SJCRH30 (cell line): ENCODE measurements around the gene NPAS3. TPM values are rescaled to one million over a fixed set of nuclear protein-coding genes. Genes with fewer than 3 reads are reported as not detected.

Experiments
- DNase-seq, 2 experiments: peaks; one replicate each; pipeline ENCODE4 v3.0.0-alpha.2; 2015 to 2020
- H3K27ac ChIP-seq: fragments of 250-450 bp; sonication (Bioruptor Pico); 2 replicates; pipeline ENCODE4 v1.5.1; 2020; ENCODE audit warnings: mild to moderate bottlenecking, moderate library complexity
- H3K27me3 ChIP-seq: fragments of 250-450 bp; sonication (Bioruptor Pico); 2 replicates; pipeline ENCODE4 v1.5.1; 2020; ENCODE audit warnings: mild to moderate bottlenecking, moderate library complexity
- H3K36me3 ChIP-seq: fragments of 250-450 bp; sonication (Bioruptor Pico); 2 replicates; pipeline ENCODE4 v1.5.1; 2020; ENCODE audit warnings: mild to moderate bottlenecking, moderate library complexity
- H3K4me1 ChIP-seq: fragments of 250-450 bp; sonication (Bioruptor Pico); 2 replicates; pipeline ENCODE4 v1.5.1; 2020; ENCODE audit warnings: mild to moderate bottlenecking, moderate library complexity
- H3K4me3 ChIP-seq: fragments of 250-450 bp; sonication (Bioruptor Pico); 2 replicates; pipeline ENCODE4 v1.5.1; 2020; ENCODE audit warnings: mild to moderate bottlenecking, moderate library complexity
- H3K9me3 ChIP-seq: fragments of 250-450 bp; sonication (Bioruptor Pico); replicated peaks from 2 replicates; pipeline ENCODE4 v1.5.1; 2020; ENCODE audit warnings: mild to moderate bottlenecking, moderate library complexity
- total RNA-seq: library from RNA; depleted of rRNA; stranded (reverse); fragments of >200 nt; shearing (Covaris generic); gene quantifications from 2 replicates; pipeline ENCODE4 v1.2.3, GENCODE V29; 2014

NPAS3 gene
- total RNA-seq, 1 experiment from 2014 or later: 1.8 TPM

- no peak for DNase-seq
- H3K4me3 ChIP-seq: no peak overlapping the region
- H3K4me1 ChIP-seq: peaks cover 3% of the 10 kb centered on the region
- H3K27me3 ChIP-seq: no peaks in the 10 kb centered on the region
- H3K27ac ChIP-seq: no peak overlapping the region
- no peaks in the 10 kb centered on the region for H3K36me3 ChIP-seq
- H3K9me3 ChIP-seq: no peaks in the 10 kb centered on the region
These were observed 347.4 kb downstream of the NPAS3 start for GRCh38 chr14:33285902-33286700.

- no peak overlapping the region for H3K4me3 ChIP-seq
- no peak overlapping the region for H3K27ac ChIP-seq
- H3K9me3 ChIP-seq: no peaks in the 10 kb centered on the region
- H3K27me3 ChIP-seq: no peaks in the 10 kb centered on the region
- peak; percentile 30 to 38 for DNase-seq
- no peaks in the 10 kb centered on the region for H3K36me3 ChIP-seq
- H3K4me1 ChIP-seq: peaks cover 3% of the 10 kb centered on the region
These were observed 348.5 kb downstream of the NPAS3 start for GRCh38 chr14:33287189-33287588.

GRCh38 chr14:33290641-33291040 is 352.0 kb downstream of the NPAS3 start:
- no peak overlapping the region for H3K27ac ChIP-seq
- DNase-seq: peak in 1 of 2 experiments; percentile 27
- H3K9me3 ChIP-seq: no peaks in the 10 kb centered on the region
- H3K4me1 ChIP-seq: peaks cover 3% of the 10 kb centered on the region
- H3K36me3 ChIP-seq: no peaks in the 10 kb centered on the region
- H3K27me3 ChIP-seq: no peaks in the 10 kb centered on the region
- H3K4me3 ChIP-seq: no peak overlapping the region

- Histone ChIP-seq H3K4me1 (peaks cover 3% of the 10 kb centered on the region), H3K36me3 (no peaks in the 10 kb centered on the region), H3K27ac (no peak overlapping the region), H3K27me3 (no peaks in the 10 kb centered on the region), H3K4me3 (no peak overlapping the region), H3K9me3 (no peaks in the 10 kb centered on the region)
- no peak for DNase-seq
These were observed 352.9 kb downstream of the NPAS3 start for GRCh38 chr14:33291529-33292104.

- Histone ChIP-seq H3K27ac (no peak overlapping the region), H3K27me3 (no peaks in the 10 kb centered on the region)
- no peak for DNase-seq
These were observed 355.7 kb downstream of the NPAS3 start for GRCh38 chr14:33294419-33294818.

GRCh38 chr14:33297565-33297964 is 358.9 kb downstream of the NPAS3 start:
- DNase-seq: no peak

More at GRCh38 chr14:33294419-33294818, 355.7 kb downstream of the NPAS3 start:
- H3K4me1 ChIP-seq: no peaks in the 10 kb centered on the region
- no peak overlapping the region for H3K4me3 ChIP-seq
- no peaks in the 10 kb centered on the region for H3K36me3 ChIP-seq
- no peaks in the 10 kb centered on the region for H3K9me3 ChIP-seq

GRCh38 chr14:33307691-33308251 is 369.1 kb downstream of the NPAS3 start:
- Histone ChIP-seq H3K4me3 (no peak overlapping the region), H3K27ac (no peak overlapping the region), H3K4me1 (no peaks in the 10 kb centered on the region), H3K27me3 (no peaks in the 10 kb centered on the region), H3K9me3 (no peaks in the 10 kb centered on the region), H3K36me3 (no peaks in the 10 kb centered on the region)
- DNase-seq: no peak

More at GRCh38 chr14:33297565-33297964, 358.9 kb downstream of the NPAS3 start:
- Histone ChIP-seq H3K36me3 (no peaks in the 10 kb centered on the region), H3K4me1 (no peaks in the 10 kb centered on the region), H3K9me3 (no peaks in the 10 kb centered on the region), H3K27ac (no peak overlapping the region), H3K27me3 (no peaks in the 10 kb centered on the region), H3K4me3 (no peak overlapping the region)

- Histone ChIP-seq H3K4me1 (no peaks in the 10 kb centered on the region), H3K4me3 (no peak overlapping the region), H3K27ac (no peak overlapping the region), H3K9me3 (no peaks in the 10 kb centered on the region), H3K27me3 (no peaks in the 10 kb centered on the region), H3K36me3 (no peaks in the 10 kb centered on the region)
- DNase-seq: no peak
These were observed 370.4 kb downstream of the NPAS3 start for GRCh38 chr14:33309106-33309505.

GRCh38 chr14:33315217-33315616 is 376.5 kb downstream of the NPAS3 start:
- Histone ChIP-seq H3K9me3 (no peaks in the 10 kb centered on the region), H3K27me3 (no peaks in the 10 kb centered on the region), H3K4me1 (no peaks in the 10 kb centered on the region), H3K27ac (no peak overlapping the region), H3K36me3 (no peaks in the 10 kb centered on the region), H3K4me3 (no peak overlapping the region)
- DNase-seq: no peak

- H3K4me3 ChIP-seq: no peak overlapping the region
- no peaks in the 10 kb centered on the region for H3K36me3 ChIP-seq
- no peaks in the 10 kb centered on the region for H3K4me1 ChIP-seq
- DNase-seq: no peak
- no peak overlapping the region for H3K27ac ChIP-seq
- no peaks in the 10 kb centered on the region for H3K9me3 ChIP-seq
- no peaks in the 10 kb centered on the region for H3K27me3 ChIP-seq
These were observed 377.0 kb downstream of the NPAS3 start for GRCh38 chr14:33315721-33316120.

GRCh38 chr14:33317675-33318074 is 379.0 kb downstream of the NPAS3 start:
- no peak overlapping the region for H3K4me3 ChIP-seq
- H3K36me3 ChIP-seq: no peaks in the 10 kb centered on the region
- no peaks in the 10 kb centered on the region for H3K4me1 ChIP-seq

GRCh38 chr14:33323979-33324378 is 385.3 kb downstream of the NPAS3 start:
- Histone ChIP-seq H3K4me3 (no peak overlapping the region), H3K4me1 (no peaks in the 10 kb centered on the region), H3K36me3 (no peaks in the 10 kb centered on the region), H3K27ac (no peak overlapping the region), H3K27me3 (no peaks in the 10 kb centered on the region), H3K9me3 (no peaks in the 10 kb centered on the region)
- DNase-seq: no peak

More at GRCh38 chr14:33317675-33318074, 379.0 kb downstream of the NPAS3 start:
- DNase-seq: no peak
- no peaks in the 10 kb centered on the region for H3K9me3 ChIP-seq
- H3K27me3 ChIP-seq: no peaks in the 10 kb centered on the region
- no peak overlapping the region for H3K27ac ChIP-seq

- Histone ChIP-seq H3K27ac (no peak overlapping the region), H3K4me3 (no peak overlapping the region), H3K27me3 (no peaks in the 10 kb centered on the region), H3K9me3 (no peaks in the 10 kb centered on the region), H3K4me1 (peaks cover 27% of the 10 kb centered on the region), H3K36me3 (no peaks in the 10 kb centered on the region)
- DNase-seq: no peak
These were observed 392.7 kb downstream of the NPAS3 start for GRCh38 chr14:33331176-33331949.

GRCh38 chr14:33332497-33332896 is 393.8 kb downstream of the NPAS3 start:
- DNase-seq: peak; percentile 27 to 53
- Histone ChIP-seq H3K4me3 (no peak overlapping the region), H3K27ac (no peak overlapping the region), H3K36me3 (peaks cover under 1% of the 10 kb centered on the region; the same call in 1 of the 2 replicates), H3K9me3 (no peaks in the 10 kb centered on the region), H3K4me1 (peaks cover 27% of the 10 kb centered on the region), H3K27me3 (no peaks in the 10 kb centered on the region)

GRCh38 chr14:33335366-33335765 is 396.7 kb downstream of the NPAS3 start:
- DNase-seq: peak; percentile 32 to 43
- Histone ChIP-seq H3K4me3 (no peak overlapping the region), H3K9me3 (no peaks in the 10 kb centered on the region), H3K36me3 (peaks cover 2% of the 10 kb centered on the region; the same call in 1 of the 2 replicates), H3K4me1 (peaks cover 24% of the 10 kb centered on the region), H3K27me3 (no peaks in the 10 kb centered on the region), H3K27ac (no peak overlapping the region)
